HL-60/S4 (cell line): ENCODE measurements around the gene PEAK1.
"Not testable (repeated sequence)": the region's sequence is repeated elsewhere in the genome, so short reads cannot be mapped to it uniquely, and the experiment has no call there.

ENCODE experiments used
- in situ Hi-C: fragments of 300-500 bp; cut with MboI; formaldehyde crosslinking; loops from 2 replicates; pipeline ENCODE4 v1.14.3; 2022; ENCODE audit warnings: low sequenced_read_pairs

Gene PEAK1

DNA sequence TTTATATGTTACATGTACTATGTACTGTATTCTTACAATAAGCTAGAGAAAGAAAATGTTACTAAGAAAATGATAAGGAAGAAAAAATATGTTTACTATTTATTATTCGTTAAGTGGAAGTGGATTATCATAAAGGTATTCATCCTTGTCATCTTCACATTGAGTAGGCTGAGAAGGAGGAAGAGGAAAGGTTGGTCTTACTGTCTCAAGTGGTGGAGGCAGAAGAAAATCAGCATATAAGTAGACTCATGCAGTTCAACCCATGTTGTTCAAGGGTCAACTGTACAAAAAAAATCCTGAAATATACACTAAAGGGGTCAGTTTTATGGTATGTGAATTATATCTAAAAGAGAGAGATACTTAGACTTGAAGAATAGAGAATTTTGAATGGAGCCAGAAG lies 6.5 kb upstream of the PEAK1 start:
- in situ Hi-C loops = no loop called here

DNA sequence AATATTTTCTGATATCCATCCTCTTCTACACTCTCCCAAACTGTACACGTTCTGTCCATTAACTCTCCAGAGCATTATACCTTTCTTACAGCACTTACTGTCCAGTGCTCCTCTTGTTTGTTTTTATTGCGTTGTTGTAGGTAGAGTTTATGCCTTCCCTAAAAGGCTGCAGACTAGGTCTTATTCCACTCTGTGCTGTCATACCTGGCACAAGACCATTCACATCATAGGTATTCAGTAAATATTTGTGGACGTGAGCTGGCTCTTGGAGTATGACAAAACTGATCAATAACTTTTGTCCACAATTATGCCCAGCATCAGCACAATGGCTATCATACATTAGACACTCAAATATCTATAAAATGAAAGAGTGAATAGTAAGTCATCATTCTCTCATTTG lies 5.2 kb upstream of the PEAK1 start:
- in situ Hi-C loops = no loop called here

DNA sequence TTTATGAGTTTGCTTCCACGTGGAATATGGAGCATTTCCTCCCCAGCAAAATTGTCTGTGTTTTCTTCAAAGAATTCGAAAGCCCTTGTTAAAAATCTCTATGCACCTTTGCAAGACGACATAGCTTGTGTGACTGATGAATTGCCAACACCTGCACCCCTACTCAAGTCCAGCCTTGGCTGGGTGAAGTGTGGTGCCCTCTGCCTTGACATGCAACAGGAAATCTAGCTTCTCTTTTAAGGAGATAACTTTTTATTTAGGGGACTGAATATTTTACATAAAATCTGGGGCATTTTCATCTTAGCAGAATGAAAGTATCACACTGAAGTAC lies 1.4 kb upstream of the PEAK1 start:
- in situ Hi-C loops = no loop called here

GRCh38 chr15:77420610-77421369 lies 886 bp upstream of the PEAK1 start, which contains the start of gene HMG20A:
Gene HMG20A (plus strand): TSS chr15:77420888. CDS start chr15:77458408, 37,520 bp downstream.
- in situ Hi-C loops = no loop called here

DNA sequence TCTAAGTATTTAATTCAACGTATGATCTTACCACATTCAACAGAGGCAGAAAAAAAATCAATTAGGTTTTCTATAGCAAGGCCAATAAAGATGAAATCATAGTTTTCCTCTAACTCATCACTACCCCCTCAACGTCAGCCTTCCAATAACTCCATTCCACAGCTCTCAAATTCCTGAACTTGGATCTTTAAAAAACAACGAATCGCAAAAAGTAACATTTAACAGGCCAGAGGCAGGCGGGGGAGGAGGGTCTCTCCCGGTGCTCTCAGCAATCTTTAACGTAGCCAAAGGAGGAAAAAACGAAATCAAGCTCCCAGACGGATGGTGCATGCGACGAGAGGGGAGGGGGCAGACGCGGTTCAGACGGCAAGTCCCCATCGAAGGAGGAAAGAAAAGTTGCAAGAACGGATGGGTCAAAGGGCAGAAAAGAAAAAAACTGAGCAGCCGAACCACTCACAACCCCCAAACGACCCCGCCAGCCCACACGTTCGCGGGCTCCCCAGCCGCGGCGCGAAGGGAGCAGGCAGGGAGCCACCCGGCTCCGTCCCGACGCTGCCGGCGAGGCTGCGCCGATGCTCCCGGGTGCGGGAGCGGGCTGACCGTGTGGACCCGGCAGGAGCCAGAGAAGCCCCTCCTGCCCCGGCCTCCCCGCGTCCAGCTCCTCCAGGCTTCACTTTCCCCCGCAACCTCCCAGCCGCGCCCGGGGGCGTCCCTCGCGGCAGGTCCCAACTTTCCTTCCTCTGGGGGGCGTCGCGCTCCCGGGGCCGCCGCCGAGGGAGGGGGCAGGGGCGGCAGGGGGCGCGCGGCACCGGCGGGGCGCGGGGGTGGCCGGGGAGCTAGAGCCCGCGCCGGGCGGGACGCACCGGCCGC lies 703 bp downstream of the PEAK1 start:
- in situ Hi-C loops = no loop called here

GRCh38 chr15:77418391-77418965 lies 1.4 kb downstream of the PEAK1 start:
- in situ Hi-C loops = no loop called here

DNA sequence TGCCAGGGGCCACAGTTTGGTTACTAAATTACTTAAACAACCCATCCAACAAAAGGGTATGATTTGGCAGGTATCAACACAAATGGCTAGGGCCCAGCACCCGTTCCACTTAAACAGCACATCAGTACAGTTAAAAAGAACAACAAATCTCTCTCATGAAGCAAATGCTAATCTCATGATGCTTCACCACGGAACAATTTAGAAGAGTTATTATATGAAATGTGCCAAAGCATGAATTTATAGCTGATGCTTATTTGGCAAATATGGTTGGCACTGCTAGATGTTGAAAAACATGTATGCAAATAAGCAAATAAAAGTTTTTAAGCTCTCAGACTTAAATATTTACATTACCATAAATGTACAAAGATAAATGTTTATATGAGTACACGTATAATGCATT lies 2.3 kb downstream of the PEAK1 start:
- in situ Hi-C loops = no loop called here

DNA sequence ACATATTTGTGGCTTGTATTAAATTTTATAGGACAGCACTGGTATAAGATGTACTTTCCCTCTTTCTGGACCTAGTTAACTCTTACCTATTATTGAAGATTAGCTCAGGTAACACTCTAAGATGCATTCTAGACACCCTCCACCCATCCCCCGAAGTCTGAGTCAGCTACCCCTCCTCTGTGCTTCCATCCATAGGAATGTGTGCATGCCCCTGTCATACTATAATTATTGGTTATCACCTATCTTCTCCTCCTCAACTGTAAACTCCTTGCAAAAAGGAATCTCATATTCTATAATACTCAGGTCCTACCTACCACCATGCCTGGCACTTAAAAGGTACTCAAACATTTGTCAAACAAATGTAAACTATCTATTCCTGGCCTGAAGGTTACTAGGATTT lies 3.0 kb downstream of the PEAK1 start:
- in situ Hi-C loops = no loop called here

DNA sequence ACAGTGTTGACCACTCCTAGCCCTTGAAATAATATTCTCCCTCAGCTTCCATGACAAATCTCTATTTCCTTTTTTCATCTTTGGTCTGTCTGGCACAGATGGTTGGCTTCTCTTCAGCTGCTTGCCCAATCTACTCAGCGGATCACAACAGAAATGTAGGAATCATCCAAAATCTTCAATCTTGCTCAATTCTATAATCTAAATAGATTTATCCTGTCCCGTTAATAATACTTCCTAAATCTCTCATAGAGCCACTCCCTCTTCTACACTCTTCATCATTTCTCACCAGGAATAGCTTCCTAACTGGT lies 3.8 kb downstream of the PEAK1 start:
- in situ Hi-C loops = no loop called here

- in situ Hi-C loops = no loop called here
Observed at GRCh38 chr15:77415450-77416147, 4.3 kb downstream of the PEAK1 start.

- in situ Hi-C loops = no loop called here
Observed at GRCh38 chr15:77414789-77415442, 5.0 kb downstream of the PEAK1 start.

GRCh38 chr15:77413699-77414349 lies 6.1 kb downstream of the PEAK1 start:
- in situ Hi-C loops = no loop called here

DNA sequence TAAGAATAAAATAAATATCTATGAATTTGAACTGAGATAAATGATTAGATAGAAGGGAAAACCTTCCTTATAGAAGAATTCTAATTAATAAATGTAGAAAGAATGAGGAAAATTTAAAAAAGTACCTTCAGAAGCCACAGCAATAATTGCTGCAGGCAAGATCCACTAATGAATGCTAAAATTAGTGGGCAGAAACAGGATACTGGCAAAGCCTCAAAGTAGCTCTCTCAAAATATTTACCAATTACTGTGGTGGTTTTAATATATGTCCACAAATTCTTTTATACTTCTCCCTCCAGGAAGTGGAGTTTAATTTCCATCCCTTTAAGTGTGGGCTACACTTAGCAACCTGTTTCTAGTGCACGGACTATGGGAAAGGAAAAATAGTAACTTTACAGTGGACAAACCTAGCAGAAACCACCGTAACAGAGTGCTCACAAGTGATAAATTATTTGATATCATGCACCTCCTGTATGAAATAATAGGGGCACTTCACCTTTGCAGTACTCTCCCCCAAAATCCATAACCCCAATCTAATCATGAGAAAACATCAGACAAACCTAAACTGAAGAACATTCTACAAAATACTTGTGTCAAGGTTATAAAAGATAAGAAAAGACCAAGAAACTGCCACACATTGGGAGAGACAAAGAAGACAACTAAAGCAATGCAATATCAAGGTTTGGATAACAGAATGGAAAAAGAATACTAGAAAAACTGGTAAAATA lies 6.8 kb downstream of the PEAK1 start:
- in situ Hi-C loops = no loop called here

GRCh38 chr15:77411619-77411976 lies 8.3 kb downstream of the PEAK1 start:
- in situ Hi-C loops = no loop called here

GRCh38 chr15:77410701-77411618 lies 8.9 kb downstream of the PEAK1 start:
- in situ Hi-C loops = no loop called here

- in situ Hi-C loops = not testable (repeated sequence)
Observed at GRCh38 chr15:77410157-77410500, 9.8 kb downstream of the PEAK1 start.

DNA sequence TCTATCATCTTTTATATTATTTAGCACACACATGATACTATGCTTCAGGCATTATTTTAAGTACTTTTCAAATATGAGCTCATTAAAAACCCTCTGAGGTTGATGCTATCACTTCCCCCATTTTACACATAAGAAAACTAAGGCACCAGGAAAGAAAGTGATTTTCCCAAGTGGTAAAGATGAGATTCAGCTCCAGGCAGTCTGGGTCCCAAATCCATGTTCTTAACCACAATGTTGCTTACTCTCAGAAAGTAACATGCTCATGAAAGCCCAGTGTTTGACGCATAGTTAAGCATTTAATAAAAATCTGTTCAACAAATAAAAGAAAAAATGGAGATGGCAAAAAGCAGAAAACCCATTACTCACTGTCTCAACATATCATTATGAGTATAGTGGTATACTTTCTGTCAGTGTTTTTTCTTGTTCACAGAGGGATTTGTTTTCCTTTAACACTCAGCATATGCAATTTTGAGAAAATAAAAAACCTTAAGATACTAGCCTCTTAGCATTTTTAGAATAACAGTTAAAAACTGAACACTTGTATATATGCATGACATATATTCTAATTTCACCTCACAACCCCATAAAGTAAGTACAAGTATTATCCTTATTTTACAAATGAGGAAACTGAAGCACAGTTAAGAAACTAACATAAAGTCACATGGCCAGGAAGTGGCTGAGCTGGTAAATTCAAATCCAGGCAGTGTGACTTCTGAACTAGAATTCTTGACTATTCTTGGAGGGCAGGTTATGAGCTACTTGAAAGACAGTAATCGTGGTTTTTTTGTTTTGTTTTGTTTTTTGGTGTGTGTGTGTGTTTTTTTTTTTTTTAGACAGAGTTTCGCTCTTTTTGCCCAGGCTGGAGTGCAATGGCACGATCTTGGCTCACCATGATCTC lies 10.4 kb downstream of the PEAK1 start:
- in situ Hi-C loops = no loop called here

DNA sequence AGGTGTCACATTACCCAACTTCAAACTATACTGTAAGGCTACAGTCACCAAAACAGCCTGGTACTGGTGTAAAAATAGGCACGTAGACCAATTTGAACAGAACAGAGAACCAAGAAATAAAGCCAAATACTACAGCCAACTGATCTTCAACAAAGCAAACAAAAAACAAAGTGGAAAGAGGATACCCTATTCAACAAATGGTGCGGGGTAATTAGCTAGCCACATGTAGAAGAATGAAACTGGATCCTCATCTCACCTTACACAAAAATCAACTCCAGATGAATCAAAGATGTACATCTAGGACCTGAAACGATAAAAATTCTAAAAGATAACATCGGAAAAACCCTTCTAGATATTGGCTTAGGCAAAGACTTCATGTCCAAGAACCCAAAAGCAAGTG lies 13.1 kb downstream of the PEAK1 start:
- in situ Hi-C loops = no loop called here
